ENCODE results near the gene DCAF6.
"Not testable (repeated sequence)": the region's sequence is repeated elsewhere in the genome, so short reads cannot be mapped to it uniquely, and the experiment has no call there.

The DCAF6 gene

DNA sequence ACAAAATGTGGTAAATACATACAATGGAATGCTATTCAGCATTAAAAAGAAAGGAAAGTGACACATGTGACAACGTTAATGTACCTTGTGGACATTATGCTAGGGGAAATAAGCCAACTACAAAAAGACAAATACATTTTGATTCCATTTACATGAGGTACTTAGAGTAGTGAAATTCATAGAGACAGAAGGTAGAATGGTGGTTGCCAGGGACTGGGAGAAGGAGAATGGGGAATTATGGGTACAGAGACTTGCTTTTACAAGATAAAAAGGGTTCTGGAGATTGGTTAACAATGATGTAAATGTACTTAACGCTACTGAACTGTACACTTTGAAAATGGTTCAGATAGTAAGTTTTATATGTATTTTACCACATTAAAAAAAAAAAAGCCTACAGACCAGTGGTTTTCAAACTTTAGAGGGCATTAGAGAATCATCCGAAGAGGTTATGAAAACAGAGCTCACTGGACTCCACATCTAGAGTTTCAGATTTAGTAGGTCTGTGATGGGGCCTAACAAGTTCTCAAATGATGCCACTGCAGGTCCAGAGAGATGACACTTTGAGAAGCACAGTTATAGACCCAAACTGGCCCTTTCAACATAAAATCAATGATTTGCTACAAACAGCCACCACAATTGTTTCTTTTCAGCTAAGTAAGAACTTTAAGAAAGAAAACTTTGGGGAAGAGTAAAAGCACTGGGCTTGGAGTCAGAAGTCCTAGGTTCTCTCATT is 13.0 kb upstream of the DCAF6 start:
- DNase-seq (ENCODE audit: low read depth in 3 of 3), result no peak

DNA sequence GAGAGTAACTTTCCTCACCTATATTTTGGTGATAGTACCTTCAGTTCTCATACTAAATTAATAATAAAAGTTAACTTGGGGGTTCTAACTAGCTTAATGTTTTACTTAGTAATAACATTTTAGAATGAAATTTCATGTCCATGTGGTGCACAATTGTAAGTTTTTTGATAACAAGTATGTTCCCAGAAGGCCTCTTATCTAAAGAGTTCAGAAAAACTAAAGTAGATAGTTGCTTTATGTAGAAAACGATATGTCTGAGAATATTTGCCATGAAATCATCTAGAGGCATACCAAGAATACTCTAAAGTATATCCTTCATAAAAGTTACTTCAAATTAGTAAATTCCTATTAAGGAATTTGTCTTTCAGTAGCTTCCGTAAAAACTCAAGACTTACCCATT is 12.4 kb upstream of the DCAF6 start:
- no peak for DNase-seq (ENCODE audit: low read depth in 3 of 3)

DNA sequence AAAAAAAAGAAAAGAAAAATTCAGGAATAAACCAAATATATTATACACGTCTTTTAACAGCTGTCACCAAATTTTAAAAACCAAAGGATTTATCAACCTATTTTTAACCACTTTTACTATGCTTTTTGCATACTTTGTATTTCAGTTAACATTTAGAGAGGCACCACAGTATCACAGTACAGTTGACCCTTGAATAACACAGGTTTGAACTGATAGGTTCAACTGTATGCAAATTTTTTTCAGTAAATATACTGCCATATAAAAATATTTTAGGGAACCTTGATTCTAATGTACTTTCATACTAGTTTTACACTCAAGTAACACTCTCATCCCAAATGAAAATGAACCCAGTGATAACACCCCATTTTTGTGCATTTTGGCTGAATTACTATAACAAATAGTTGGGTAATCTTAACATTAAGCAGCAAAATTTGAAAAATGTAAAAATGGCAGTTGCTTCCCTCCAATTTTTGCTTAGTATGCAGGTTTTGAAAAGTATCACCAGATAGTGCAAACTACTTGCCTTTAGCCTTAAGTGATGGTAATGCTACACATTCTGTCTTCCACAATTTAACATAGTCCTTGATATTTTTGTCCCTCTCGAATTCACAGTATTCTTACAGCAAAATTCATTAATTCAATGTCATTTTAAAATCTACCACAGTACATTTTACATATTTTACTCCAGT is 11.8 kb upstream of the DCAF6 start:
- DNase-seq (ENCODE audit: low read depth in 3 of 3), result no peak

DNA sequence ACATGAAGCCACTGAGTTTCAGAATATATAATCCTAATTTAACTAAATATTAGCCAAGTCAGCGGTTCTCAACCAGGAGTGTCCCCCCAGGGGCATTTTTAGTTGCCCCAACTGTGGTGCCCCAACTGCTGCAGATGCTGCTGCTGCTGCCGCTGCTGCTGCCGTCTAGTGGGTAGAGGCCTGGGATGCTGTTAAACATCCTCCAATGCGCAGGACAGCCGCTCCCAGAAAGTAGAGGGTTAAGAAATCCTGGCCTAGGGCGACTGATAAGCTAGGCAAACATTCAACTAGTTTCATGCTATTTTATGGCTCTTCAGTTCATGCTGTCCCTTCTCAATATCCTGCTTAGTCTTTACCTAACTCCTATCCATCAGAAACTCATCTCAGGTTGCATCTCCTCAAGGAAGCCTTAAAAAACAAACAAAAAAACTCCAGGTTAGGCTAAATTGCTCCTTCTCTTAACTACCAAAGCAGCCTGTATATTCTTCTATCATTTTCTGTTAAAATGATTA is 9.9 kb upstream of the DCAF6 start:
- DNase-seq (ENCODE audit: low read depth in 3 of 3), result no peak

DNA sequence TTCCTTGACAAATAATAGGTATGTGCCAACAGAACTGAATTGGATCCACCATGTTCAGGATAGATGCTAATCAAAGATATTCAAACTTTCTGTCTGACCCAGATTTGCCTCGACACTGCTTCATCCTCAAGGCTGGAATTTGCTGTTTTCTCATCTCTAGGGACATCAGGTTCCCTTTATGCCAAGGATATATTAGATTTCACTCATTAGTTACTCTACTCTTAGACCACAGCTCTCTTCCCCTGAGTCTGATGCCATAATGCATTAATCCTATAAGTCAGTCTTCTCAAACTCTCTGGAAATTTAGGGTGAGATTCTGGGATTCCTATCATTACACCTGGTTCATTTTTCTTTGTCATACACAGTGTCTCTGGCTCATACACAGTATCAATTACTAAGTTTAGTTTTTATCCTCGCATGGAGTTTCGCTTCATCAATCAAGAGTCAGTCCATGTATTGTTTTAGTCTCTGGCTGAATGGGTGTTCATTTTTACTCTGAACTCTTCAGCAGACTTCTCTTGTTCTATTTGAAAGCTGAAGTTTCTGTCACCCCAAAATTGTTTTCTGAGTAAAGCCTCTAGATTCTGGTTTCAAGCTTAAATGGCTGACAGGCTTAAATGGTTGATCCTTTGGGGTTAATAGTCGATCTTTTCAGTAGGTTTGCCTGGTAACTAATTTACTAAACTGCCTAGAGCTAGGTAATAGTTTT is 9.3 kb upstream of the DCAF6 start:
- no peak for DNase-seq (ENCODE audit: low read depth in 3 of 3)

DNA sequence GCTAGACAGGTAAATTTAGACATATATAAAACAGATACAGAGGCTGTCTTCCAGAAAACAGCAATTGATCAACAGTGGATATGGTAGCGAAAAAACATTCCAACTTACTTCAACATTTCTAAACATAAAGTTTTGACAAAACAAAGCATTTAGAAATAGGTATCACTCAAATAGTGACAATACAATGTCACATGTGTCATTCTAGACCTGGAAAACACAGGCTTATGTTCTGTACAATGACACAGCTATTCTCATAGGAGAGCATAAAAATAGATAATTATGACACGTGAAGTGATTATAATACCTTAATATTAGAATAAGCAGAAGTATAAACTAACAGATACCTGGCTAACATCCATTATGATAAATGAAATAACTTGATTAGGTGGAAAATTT is 8.0 kb upstream of the DCAF6 start:
- DNase-seq (ENCODE audit: low read depth in 3 of 3), result no peak

DNA sequence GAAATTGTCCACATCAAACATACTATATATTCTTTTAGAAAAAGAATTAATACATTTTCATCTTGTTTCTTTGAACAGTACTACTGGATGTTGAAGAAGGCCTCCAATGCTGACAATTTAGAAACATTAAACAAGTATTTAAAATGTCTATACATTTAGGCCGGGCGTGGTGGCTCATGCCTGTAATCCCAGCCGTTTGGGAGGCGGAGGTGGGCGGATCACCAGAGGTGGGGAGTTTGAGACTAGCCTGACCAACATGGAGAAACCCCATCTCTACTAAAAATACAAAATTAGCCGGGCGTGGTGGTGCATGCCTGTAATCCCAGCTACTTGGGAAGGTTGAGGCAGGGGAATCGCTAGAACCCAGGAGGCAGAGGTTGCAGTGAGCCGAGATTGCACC is 7.6 kb upstream of the DCAF6 start:
- not testable (repeated sequence) for DNase-seq (ENCODE audit: low read depth in 3 of 3)

DNA sequence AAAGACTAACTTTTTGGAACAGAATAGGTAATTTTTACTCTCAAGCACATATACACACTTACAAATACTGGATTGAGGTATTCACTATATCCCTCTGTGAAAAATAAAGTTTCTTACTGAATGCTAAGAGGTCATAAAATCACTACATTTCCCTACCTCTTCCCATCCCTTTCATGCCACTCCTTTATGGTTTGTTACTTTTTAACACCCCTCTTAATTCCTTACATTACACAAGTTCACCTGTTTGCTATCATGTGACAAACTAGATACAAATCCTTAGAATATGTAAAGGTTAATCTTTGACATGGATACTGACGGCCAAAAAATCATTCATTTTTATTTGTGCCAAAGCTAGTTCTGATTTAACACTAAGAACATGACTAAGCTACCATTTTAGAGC is 6.8 kb upstream of the DCAF6 start:
- DNase-seq (ENCODE audit: low read depth in 3 of 3), result no peak

DNA sequence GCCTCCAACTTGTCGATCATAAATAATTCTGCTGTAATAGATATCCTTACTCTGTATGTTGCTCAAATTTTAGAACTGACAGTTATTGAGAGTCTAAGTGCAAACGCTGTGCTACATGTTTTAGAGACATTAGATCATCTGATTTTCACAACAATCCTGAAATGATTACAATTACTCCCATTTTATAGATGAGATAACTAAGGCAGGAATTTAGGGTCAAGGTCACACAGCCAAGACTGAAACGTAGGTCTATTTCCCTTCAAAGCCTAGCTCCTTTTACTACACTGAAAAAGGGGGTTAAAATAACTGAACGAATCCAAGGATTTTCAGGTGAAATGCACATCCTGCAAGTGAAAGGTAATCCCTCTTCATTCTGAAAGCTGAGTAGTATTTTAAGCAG is 2.7 kb upstream of the DCAF6 start:
- DNase-seq (ENCODE audit: low read depth in 3 of 3), result no peak

DNA sequence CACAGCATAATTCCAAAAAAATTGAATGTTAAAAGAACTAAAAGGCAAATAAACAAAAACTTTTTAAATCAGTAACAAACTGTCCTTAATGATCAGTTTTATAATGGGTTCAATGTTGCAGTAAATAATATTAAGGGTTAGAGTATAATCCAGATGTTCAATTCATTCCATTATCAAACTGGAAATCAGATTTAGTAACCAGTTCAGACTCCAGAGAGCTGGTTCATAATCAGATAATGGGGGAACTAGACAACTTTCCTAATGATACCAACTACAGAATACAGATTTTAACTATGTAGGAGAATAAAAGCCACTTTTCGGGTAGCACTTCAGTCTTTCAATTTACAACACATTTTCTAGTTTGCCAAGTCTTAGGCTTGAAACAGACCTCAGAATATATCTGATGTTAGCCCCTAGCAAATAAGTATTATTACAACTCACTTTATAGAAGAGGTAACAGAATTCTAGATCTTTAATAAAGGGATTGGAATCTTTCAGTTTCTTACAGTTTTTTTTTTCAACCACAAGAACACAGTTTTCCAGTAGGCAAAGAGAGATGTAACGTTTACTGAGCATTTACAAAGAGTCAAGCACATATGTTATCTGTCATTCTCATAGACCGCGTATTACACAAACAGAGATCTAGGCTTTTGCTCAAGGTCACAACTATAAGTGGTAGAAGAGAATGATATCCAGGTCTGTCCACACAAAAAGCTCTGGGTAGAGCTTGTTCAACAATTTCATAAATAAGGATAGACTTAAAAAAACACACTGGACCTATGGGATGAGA is 1.9 kb upstream of the DCAF6 start:
- DNase-seq (ENCODE audit: low read depth in 3 of 3), result no peak

DNA sequence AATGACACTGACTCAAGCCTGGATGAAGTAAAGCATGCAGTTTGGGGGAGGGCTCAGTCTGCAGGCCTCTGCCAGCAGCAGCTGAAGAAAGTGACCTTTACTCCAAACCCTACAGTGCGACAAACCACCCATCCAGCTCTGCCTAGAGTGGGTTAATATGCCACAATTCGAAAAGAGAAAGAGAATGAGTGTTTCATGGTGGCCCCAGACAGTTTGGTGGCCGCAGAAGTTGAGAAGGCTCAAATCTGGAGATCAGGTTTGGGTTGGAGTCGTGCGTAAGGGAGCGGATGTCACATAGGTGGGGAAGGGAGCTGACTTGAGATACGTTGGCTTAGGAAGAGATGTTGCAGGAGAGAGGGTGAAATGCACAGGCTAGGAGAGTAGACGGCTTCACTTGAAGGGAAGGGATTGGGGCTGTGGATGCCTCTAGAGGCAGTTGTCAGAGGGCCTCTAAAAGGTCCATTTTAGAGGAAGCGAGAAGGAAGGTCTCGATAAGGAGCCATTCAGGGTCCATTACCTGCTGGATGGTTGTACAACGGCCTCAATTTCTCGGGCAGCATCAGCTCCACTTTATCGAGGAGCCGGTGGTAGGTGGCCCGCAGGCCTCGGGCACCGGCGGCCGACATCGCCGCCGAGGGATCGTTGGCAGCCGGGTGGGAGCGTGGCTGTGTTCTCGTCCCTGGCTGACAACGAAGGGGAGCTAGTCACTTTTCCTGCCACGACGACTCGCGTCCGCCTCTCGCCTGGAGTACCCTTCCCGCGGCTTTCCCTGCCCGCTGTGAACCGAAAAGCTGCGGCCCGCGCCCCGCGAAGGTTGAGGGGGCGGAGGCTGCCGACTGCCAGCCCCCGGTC is 1.0 kb upstream of the DCAF6 start:
- peak in 2 of 3 experiments; percentile 2 to 19 for DNase-seq (ENCODE audit: low read depth in 3 of 3)

DNA sequence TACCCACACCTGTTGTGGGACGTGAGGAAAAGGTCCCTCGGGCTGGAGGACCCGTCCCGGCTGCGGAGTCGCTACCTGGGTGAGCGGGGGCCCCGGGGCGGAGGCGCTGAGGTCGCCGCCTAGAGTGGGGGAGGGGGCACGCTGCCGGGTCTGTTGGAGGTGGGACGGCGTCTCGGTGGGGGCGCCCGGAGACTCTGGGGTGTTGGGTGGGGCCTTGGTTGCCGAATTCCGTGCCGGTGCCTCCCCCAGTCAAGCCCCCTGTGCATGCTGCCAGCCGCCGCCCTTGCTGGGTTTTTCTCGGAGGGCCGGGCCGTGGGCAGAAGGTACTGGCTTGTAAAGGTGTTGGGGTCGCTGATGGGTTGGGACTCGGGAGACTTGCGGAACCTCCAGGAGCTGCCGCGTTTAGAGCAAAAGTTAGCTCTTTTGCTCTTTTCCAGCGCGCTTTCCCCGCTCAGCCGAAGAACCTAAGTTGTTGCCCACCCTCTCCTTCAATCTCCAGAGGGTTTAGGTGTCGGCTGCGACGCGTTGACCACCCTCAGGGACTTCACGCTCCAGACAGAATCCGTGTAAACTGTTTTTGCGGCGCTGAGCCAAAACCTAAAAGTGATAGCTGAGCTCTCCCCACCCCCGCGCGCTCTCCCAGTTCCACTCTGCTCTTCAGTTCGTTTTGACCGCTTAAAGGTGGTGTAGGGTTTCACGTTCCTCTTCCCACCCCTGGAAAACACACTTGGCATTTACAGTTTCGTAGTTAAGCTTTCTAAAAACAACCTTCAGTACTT is 636 bp downstream of the DCAF6 start, which contains the start of gene MPC2:
TSS of gene MPC2 (minus strand) at position 143 of the 779 bp plus-strand sequence. CDS start 1,231 bp downstream, outside the sequence.
- DNase-seq (ENCODE audit: low read depth in 3 of 3), result peak; percentile 22 to 56 (median 23)

DNA sequence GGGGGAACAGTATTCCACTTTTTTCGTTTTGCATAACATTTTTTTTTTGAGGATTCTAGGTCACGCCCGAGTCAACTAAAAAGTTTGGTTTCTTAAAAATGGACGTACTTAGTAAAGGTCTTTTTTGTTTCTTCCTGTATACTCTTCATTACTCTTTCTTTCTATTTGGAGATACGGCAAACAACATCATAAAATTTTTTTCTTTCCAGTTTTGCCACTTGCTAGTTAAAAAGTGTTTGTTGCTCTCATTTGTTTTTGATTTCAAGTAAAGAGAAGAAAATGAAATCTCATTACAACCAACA is 1.2 kb downstream of the DCAF6 start:
- no peak for DNase-seq (ENCODE audit: low read depth in 3 of 3)

DNA sequence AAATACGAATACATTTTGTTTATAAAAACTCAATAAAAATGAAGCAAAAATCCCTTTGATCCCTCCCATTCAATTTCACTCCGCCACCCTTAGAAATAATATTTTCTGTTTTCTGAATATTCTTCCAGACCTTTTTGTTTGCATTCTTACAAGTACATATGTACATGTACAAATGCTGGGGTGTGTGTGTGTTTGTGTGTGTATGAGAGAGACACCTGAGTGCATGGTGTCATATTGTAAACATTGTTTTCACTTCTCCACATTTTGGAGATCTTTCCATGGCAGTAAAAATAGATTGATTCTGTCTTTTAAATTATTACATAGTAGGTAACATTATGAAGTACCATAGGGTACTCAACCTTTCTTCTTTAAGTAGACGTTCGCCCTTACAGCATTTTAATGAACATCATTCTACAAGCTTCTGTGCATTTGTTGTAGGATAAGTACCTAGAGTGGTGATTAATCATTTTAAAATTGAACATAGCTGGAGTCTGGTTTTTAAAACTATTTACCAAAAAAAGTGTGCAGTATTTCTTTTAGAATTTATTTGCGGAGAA is 1.7 kb downstream of the DCAF6 start:
- no peak for DNase-seq (ENCODE audit: low read depth in 3 of 3)

DNA sequence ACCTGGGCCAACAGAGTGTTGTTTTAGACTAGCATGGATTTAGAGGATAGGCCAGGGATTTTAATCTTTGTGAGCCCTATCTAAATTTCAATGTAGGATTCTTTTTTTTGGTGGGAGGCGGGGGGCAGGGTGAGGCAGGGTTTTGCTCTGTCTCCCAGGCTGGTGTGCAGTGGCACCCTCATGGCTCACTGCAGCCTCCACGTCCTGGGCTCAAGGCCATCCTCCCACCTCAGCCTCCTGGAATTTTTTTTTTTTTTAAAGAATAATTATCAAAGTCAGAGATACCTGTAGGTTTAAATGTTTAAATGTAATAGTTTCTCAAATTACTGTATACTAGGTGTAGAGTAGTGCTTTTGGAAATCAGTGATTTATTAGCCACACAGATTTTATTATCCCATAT is 3.8 kb downstream of the DCAF6 start:
- no peak for DNase-seq (ENCODE audit: low read depth in 3 of 3)

DNA sequence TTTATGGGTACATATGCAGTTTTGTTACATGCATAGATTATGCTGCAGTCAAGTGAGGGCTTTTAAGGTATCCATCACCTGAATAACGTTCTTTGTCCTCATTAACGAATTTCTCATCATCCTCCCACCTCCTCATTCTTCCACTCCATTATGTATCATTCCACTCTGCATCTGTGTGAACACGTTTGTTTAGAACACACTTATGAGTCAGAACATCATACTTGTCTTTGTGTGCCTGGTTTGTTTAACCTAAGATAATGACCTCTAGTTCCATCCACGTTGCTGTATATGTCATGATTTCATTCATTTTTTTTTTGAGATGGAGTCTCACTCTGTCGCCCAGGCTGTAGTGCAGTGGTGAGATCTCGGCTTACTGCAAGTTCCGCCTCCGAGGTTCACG is 7.1 kb downstream of the DCAF6 start:
- no peak for DNase-seq (ENCODE audit: low read depth in 3 of 3)

DNA sequence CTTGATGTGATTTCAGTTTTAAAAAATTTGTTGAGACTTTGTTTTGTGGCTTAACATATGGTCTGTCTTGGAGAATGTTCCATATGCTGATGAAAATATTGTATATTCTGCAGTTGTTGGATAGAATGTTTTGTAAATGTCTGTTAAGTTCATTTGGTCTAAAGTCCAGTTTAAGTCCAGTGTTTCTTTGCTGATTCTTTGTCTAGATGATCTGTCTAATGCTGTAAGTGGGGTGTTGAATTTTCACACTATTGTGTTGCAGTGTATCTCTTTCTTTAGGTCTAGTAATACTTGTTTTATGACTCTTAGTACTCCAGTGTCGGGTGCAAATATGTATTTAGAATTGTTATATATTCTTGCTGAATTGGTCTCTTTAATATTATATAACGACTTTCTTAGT is 11.2 kb downstream of the DCAF6 start:
- no peak for DNase-seq (ENCODE audit: low read depth in 3 of 3)

DNA sequence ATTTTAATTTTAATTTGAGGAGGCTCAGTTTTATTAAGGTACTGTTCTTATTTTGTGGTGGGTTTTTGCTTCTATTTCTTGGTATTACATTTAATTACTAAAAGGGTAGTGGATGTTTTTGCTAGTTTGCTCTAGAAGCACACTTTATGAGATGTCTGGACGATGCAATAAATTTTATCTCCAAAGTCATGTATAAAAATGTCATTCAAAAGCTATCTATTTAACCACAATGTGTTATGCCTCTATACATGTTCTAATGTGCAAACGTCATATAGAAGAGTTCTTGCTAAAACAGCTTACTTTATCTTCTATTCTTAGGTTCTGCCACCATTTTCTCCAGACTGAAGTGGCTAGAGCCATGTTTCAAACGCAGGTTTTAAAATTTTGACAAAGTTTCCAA is 13.3 kb downstream of the DCAF6 start:
- no peak for DNase-seq (ENCODE audit: low read depth in 3 of 3)

DNA sequence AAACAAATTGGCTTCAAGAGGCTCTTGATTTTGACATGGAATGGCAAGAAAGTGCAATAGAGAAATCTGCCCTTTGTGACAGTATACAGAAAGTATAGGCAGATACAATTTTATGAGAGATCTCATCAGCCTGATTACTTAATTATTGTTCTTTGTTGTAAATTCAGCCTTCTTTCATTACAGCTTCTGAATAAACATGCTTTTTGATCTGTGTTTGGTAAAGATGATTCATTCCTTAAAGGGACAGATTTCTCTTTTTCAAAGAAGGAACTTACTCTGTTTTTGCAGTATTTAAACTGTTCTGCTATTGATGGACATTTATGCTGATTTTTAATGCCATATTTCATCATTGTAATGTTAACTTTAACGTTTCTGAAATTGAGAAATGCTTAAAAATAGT is 14.1 kb downstream of the DCAF6 start:
- DNase-seq (ENCODE audit: low read depth in 3 of 3), result no peak

DNA sequence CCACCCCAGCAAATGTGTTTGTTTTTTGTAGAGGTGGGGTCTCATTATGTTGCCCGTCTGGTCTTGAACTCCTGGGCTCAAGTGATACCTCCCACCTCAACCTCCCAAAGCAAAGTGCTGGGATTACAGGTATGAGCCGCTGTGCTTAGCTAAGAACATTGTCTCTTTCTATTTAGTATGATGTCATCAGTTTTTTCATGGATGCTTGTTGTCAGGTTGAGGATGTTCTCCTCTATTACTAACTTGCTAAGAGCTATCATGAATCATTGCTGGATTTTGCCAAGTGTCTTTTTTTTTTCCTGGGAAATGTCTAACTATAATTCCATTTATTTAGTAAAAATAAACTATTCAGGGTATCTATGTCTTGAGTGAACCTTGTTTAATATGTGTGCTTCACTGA is 19.4 kb downstream of the DCAF6 start:
- no peak for DNase-seq (ENCODE audit: low read depth in 3 of 3)

All from stimulated activated CD4-positive, alpha-beta T cell treated with anti-CD3 and anti-CD28 coated beads, TNF-alpha, amount 100 ng/mL, for 24 hours (primary cell).